K562 (cell line): ENCODE data around the gene KCNJ15. TPM values are rescaled to one million over a fixed set of nuclear protein-coding genes. Genes with fewer than 3 reads are reported as not detected.

Source experiments
- ATAC-seq: fragments of 200-7000 bp; cut with Tn5 transposase; 3 replicates; pipeline ENCODE4 v1.9.1; 2020; ENCODE audit warnings: moderate library complexity
- BruUV-seq: library from RNA; stranded (reverse); fragments of 400-500 nt; replicated peaks from 2 replicates; lab custom pipeline; 2021; lab: Mats Ljungman, UMichigan
- CTCF ChIA-PET: fragments of 300-600 bp; formaldehyde crosslinking; extraction: SDS; loops from one replicate; lab custom pipeline; 2021; ENCODE audit warnings: low intra/inter-chr PET ratio; lab: Yijun Ruan, JAX
- POLR2A ChIA-PET: fragments of 300-600, 350-650 bp; sonication (Branson Sonifier 250); formaldehyde crosslinking; extraction: SDS; loops from one replicate; lab custom pipeline; 2021; ENCODE audit warnings: antibody characterized with exemption, inconsistent platforms; lab: Yijun Ruan, JAX
- DNase-seq, 4 experiments: peaks; one replicate each; pipeline versions ENCODE4 v3.0.0 to v3.0.0-alpha.2; 2011 to 2018; ENCODE audit warnings: low spot score in 3 of 4, mixed read lengths in 3 of 4; ENCODE audit errors: extremely low read depth in 1 of 4
- FAIRE-seq: peaks from 2 replicates; lab custom pipeline; 2011; peaks lifted over from hg19 to GRCh38; lab: Jason Lieb, UNC
- H2AFZ ChIP-seq: 2 replicates; pipeline ENCODE4 v1.6.0; 2011; ENCODE audit warnings: low read depth, low read length, control low read depth, inconsistent platforms
- H3K27ac ChIP-seq: fragments of 200-600 bp; 3 replicates; pipeline ENCODE4 v1.8.0; 2011; ENCODE audit warnings: low read depth, mild to moderate bottlenecking, control low read depth, inconsistent platforms, low read length, moderate library complexity, mixed read lengths; ENCODE audit errors: extremely low read depth
- H3K27me3 ChIP-seq, 2 experiments: fragments of 300-600 bp in 1 of 2; 2 replicates in 1 of 2; 3 replicates in 1 of 2; pipeline versions ENCODE4 v1.6.0 to v1.8.0; 2011; ENCODE audit warnings: inconsistent platforms in 2 of 2, low read length in 2 of 2, mild to moderate bottlenecking in 1 of 2, mixed read lengths in 1 of 2, moderate library complexity in 1 of 2; ENCODE audit not compliant: control insufficient read depth in 2 of 2, insufficient read depth in 2 of 2
- H3K36me3 ChIP-seq: fragments of 300-600 bp; 3 replicates; pipeline ENCODE4 v1.8.0; 2011; ENCODE audit warnings: mild to moderate bottlenecking, low read length, inconsistent platforms; ENCODE audit not compliant: control insufficient read depth, insufficient read depth
- H3K4me1 ChIP-seq, 2 experiments: fragments of 200-600 bp in 1 of 2; replicated peaks in 1 of 2; 2 replicates in 1 of 2; 3 replicates in 1 of 2; pipeline versions ENCODE4 v1.5.1 to v1.8.0; 2011; ENCODE audit warnings: inconsistent platforms in 2 of 2, low read length in 2 of 2, mild to moderate bottlenecking in 1 of 2, mixed read lengths in 1 of 2, moderate library complexity in 1 of 2; ENCODE audit not compliant: control insufficient read depth in 2 of 2, insufficient read depth in 2 of 2
- H3K4me2 ChIP-seq: 2 replicates; pipeline ENCODE4 v1.6.1; 2011; ENCODE audit warnings: low read length, control low read depth, inconsistent platforms, mixed read lengths; ENCODE audit not compliant: insufficient read depth
- H3K4me3 ChIP-seq: fragments of 200-600 bp; sonication (generic), shearing (Covaris generic); 2 replicates; pipeline ENCODE4 v1.5.1; 2016; ENCODE audit warnings: control low read depth, inconsistent platforms
- H3K79me2 ChIP-seq: fragments of 200-600 bp; 3 replicates; pipeline ENCODE4 v1.8.0; 2011; ENCODE audit warnings: low read length, inconsistent platforms; ENCODE audit not compliant: control insufficient read depth, insufficient read depth
- H3K9ac ChIP-seq, 2 experiments: 2 replicates each; pipeline versions ENCODE4 v1.6.0 to v1.6.1; 2011; ENCODE audit warnings: low read depth in 2 of 2, low read length in 2 of 2, control low read depth in 1 of 2, inconsistent platforms in 1 of 2, mild to moderate bottlenecking in 1 of 2, mixed read lengths in 1 of 2; ENCODE audit not compliant: insufficient read depth in 1 of 2
- H3K9me1 ChIP-seq: one replicate; pipeline ENCODE4 v1.6.0; 2011; ENCODE audit warnings: inconsistent platforms, mild to moderate bottlenecking, low read length, moderate library complexity; ENCODE audit not compliant: control insufficient read depth, insufficient read depth
- H3K9me3 ChIP-seq: replicated peaks from 2 replicates; pipeline ENCODE4 v1.5.1; 2011; ENCODE audit warnings: low read depth, low read length, inconsistent platforms; ENCODE audit not compliant: control insufficient read depth, insufficient read depth
- H4K20me1 ChIP-seq: replicated peaks from 2 replicates; pipeline ENCODE4 v1.6.1; 2011; ENCODE audit warnings: low read length, inconsistent platforms, mixed read lengths; ENCODE audit not compliant: control insufficient read depth, insufficient read depth
- BCLAF1 ChIP-seq, 2 experiments: fragments of 450-650 bp in 1 of 2; IDR thresholded peaks; 2 replicates each; pipeline ENCODE4 v1.6.1; 2011 to 2017; ENCODE audit warnings: low read depth in 2 of 2, antibody characterized with exemption in 1 of 2, borderline replicate concordance in 1 of 2, low read length in 1 of 2, mild to moderate bottlenecking in 1 of 2, mixed read lengths in 1 of 2; ENCODE audit not compliant: control insufficient read depth in 1 of 2
- MCM2 ChIP-seq: fragments of 450-650 bp; IDR thresholded peaks from 2 replicates; pipeline ENCODE4 v1.6.1; 2017; ENCODE audit warnings: low read depth, mild to moderate bottlenecking
- MYNN ChIP-seq, 2 experiments: sonication (generic); formaldehyde crosslinking in 1 of 2; IDR thresholded peaks; 2 replicates each; pipeline versions ENCODE4 v1.5.0 to v1.6.1; 2016 to 2020; ENCODE audit warnings: antibody characterized with exemption in 1 of 2, missing genetic modification reagents in 1 of 2
- NCOA1 ChIP-seq: fragments of 450-650 bp; IDR thresholded peaks from 2 replicates; pipeline ENCODE4 v1.6.1; 2016; ENCODE audit warnings: low read depth
- RERE ChIP-seq: sonication (generic); formaldehyde crosslinking; IDR thresholded peaks from 2 replicates; pipeline ENCODE4 v1.8.0; 2023; ENCODE audit warnings: missing genetic modification reagents, mild to moderate bottlenecking, borderline replicate concordance
- TCF7 ChIP-seq: sonication (generic); IDR thresholded peaks from 2 replicates; pipeline ENCODE4 v1.6.1; 2016; ENCODE audit warnings: antibody characterized with exemption, borderline replicate concordance
- ZNF165 ChIP-seq: fragments of 250-450 bp; sonication (Bioruptor Pico); IDR thresholded peaks from 2 replicates; pipeline ENCODE4 v1.4.0; 2020; ENCODE audit warnings: borderline replicate concordance
- ZNF280A ChIP-seq: fragments of 450-650 bp; IDR thresholded peaks from 2 replicates; pipeline ENCODE4 v1.6.1; 2018; ENCODE audit warnings: mild to moderate bottlenecking, low read depth; ENCODE audit not compliant: partially characterized antibody
- WGBS: fragments of 100-300 bp; shearing (Covaris generic); methylation state at CpG from one replicate; pipeline ENCODE4 v1.1.6; 2016; ENCODE audit warnings: low coverage, mixed read lengths; ENCODE audit not compliant: insufficient coverage; ENCODE audit errors: missing lambda C conversion rate; 5-methylcytosine and 5-hydroxymethylcytosine counted together
- in situ Hi-C: fragments of 300-500 bp; cut with MboI; formaldehyde crosslinking; loops from 4 replicates; pipeline ENCODE4 v1.15.0; 2018; ENCODE audit warnings: inconsistent platforms, mixed read lengths
- intact Hi-C: fragments of 100-400 bp; cut with micrococcal nuclease; formaldehyde crosslinking; loops from 2 replicates; pipeline ENCODE4 v1.14.2; 2022
- polyA plus RNA-seq, 8 experiments: library from polyadenylated mRNA; depleted of rRNA in 4 of 8; stranded (reverse) in 5 of 8; unstranded in 3 of 8; fragments of >200 nt; fragmentation: Nextera tagmentation in 2 of 8; fragmentation: Illumina TruSeq in 1 of 8; extraction: Ambion mirVana in 2 of 8; extraction: Trizol in 1 of 8; gene quantifications; 2 replicates each; pipeline versions ENCODE4 v1.2.1 to v1.2.3, GENCODE V29; 2011 to 2014; ENCODE audit warnings: inconsistent platforms in 1 of 8, missing spikeins in 1 of 8
- total RNA-seq, 7 experiments: library from RNA; depleted of rRNA in 6 of 7; stranded (reverse); fragments of >200 nt in 6 of 7; fragmentation: Illumina TruSeq in 2 of 7; extraction: Trizol in 2 of 7; gene quantifications; 2 replicates each; pipeline versions ENCODE4 v1.2.1 to v1.2.3, GENCODE V29; 2011 to 2021; ENCODE audit warnings: low replicate concordance in 1 of 7

The KCNJ15 gene
- total and polyA plus RNA-seq, 9 of the 15 experiments (the other 6 are each of a cell fraction or from before 2014, with no cell fraction given), result 0.20 to 3.0 (median 0.72) TPM; not detected in 1

GRCh38 chr21:38284216-38284615 is 27.4 kb downstream of the KCNJ15 start:
- 1% methylated on average over 6 of the region's 6 CpGs for whole genome bisulfite sequencing

More at GRCh38 chr21:38284216-38284615, 27.4 kb downstream of the KCNJ15 start:
- intact Hi-C loops, result no loop called here
- H3K27ac ChIP-seq, result no peak overlapping the region
- in situ Hi-C loops, result no loop called here
- H3K36me3 ChIP-seq, result no peaks in the 10 kb centered on the region
- H3K4me3 ChIP-seq, result no peak overlapping the region
- FAIRE-seq (no peak), ATAC-seq (no peak), DNase-seq (no peak)
- no peak overlapping the region for H3K9ac ChIP-seq
- no peak for TF ChIP-seq RERE (CRISPR knock-in tag)
- TF ChIP-seq ZNF280A, result no peak
- TF ChIP-seq BCLAF1 (IDR thresholded peaks at IDR 0.05; ENCODE audit: borderline replicate concordance in 1 of 2, control insufficient read depth in 1 of 2, low read depth in 2 of 2, low read length in 1 of 2), result no peak
- TF ChIP-seq ZNF165 (CRISPR knock-in tag), result no peak
- no peak for TF ChIP-seq TCF7
- TF ChIP-seq MCM2, result no peak
- no peak for TF ChIP-seq NCOA1
- no peak for TF ChIP-seq MYNN (IDR thresholded peaks at IDR 0.05)
- no peak for TF ChIP-seq MYNN (CRISPR knock-in tag; IDR thresholded peaks at IDR 0.05)
- H3K4me2 ChIP-seq, result no peak overlapping the region
- ChIA-PET POLR2A (no interaction called here), CTCF (no interaction called here)
- H3K27me3 ChIP-seq, result peaks cover 13 to 17% of the 10 kb centered on the region in 2 experiments; a peak in 4 of 5 replicates
- no peak overlapping the region for H2AFZ ChIP-seq
- no peaks in the 10 kb centered on the region for H4K20me1 ChIP-seq
- H3K79me2 ChIP-seq, result no peaks in the 10 kb centered on the region
- BruUV-seq, result no TSS peak
- H3K9me1 ChIP-seq, result no peaks in the 10 kb centered on the region
- no peaks in the 10 kb centered on the region for H3K4me1 ChIP-seq
- no peaks in the 10 kb centered on the region for H3K9me3 ChIP-seq
